Prostate gland (tissue), 2 donors: ENCODE results near the gene RPP30. TPM values are rescaled to one million over a fixed set of nuclear protein-coding genes. Genes with fewer than 3 reads are reported as not detected.

ENCODE experiments used
- DNase-seq: peaks from one replicate; pipeline ENCODE4 v3.0.0-alpha.2; 2019; ENCODE audit warnings: low spot score
- H3K27ac ChIP-seq, 2 donors: fragments of 200-600 bp; sonication (generic); 2 replicates each; pipeline ENCODE4 v1.5.1; 2017 to 2019
- H3K27me3 ChIP-seq: fragments of 200-600 bp; sonication (generic); replicated peaks from 2 replicates; pipeline ENCODE4 v1.5.1; 2019; ENCODE audit not compliant: insufficient read depth
- H3K36me3 ChIP-seq, 2 donors: fragments of 200-600 bp; sonication (generic); 1 replicate in 1 of 2; 2 replicates in 1 of 2; pipeline versions ENCODE4 v1.5.1 to v1.8.1; 2017 to 2019
- H3K4me1 ChIP-seq: fragments of 200-600 bp; sonication (generic); replicated peaks from 2 replicates; pipeline ENCODE4 v1.5.1; 2019
- H3K4me3 ChIP-seq, 2 donors: fragments of 200-600 bp; sonication (generic); 2 replicates each; pipeline ENCODE4 v1.5.1; 2017 to 2019
- H3K9me3 ChIP-seq: fragments of 200-600 bp; sonication (generic); 2 replicates; pipeline ENCODE4 v1.5.1; 2017
- CTCF ChIP-seq, 4 experiments: fragments of 200-600 bp in 2 of 4; fragments of 450-650 bp in 2 of 4; sonication (generic) in 2 of 4; IDR thresholded peaks; 1 replicate in 3 of 4; 2 replicates in 1 of 4; pipeline ENCODE4 v1.5.1; 2016 to 2019; ENCODE audit warnings: antibody characterized with exemption in 4 of 4, mild to moderate bottlenecking in 2 of 4, moderate library complexity in 2 of 4
- POLR2A ChIP-seq: fragments of 450-650 bp; IDR thresholded peaks from one replicate; pipeline ENCODE4 v1.6.1; 2016; ENCODE audit warnings: antibody characterized with exemption, mild to moderate bottlenecking
- POLR2AphosphoS5 ChIP-seq: sonication (generic); formaldehyde crosslinking; IDR thresholded peaks from one replicate; pipeline ENCODE4 v1.6.1; 2017; ENCODE audit warnings: antibody characterized with exemption
- WGBS: methylation state at CpG from one replicate; pipeline ENCODE4 v1.1.5; 2018; 5-methylcytosine and 5-hydroxymethylcytosine counted together
- intact Hi-C: fragments of 100-400 bp; cut with DNase I; formaldehyde crosslinking; loops from one replicate; pipeline ENCODE4 v1.14.2; 2022
- total RNA-seq, 2 donors: library from RNA; depleted of rRNA; stranded (reverse); fragments of >200 nt; gene quantifications; one replicate each; pipeline ENCODE4 v1.1.0, GENCODE V29; 2016

The RPP30 gene
- total RNA-seq, 2 donors from 2014 or later, result 37.1 to 43.6 TPM

DNA sequence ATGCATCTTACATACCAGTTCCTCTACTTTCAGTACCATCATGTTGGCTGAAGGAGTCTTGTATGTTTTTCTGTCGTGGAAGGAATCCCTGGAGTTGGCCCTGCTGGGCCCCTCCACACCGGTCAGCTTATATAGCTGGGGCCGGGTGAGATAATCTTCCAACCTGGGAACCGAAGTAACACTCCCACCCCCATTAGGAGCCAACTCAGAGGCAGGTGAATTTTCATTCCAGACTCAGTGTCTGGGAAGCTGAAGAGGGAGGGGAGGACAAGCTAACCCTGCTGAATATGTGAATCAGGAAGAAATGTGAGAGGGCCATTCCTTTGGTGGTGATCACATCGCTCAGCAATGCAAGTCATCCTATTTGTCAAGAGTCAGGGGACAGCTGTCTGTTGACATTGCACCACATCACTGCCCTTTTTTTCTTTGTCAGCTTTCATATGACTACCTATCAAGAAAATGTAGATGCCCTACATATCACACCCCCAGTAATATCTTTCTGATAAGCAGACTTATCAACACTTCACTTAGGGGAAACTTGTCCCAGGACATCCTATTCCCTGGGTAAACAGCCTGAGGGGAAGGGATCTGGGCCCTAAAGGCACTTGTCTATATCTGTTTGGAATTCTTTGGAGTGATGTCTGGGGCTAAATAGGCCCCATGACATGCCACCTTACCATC, 49.4 kb downstream of the RPP30 start, which contains the start of gene ANKRD1:
Gene ANKRD1 (minus strand): TSS at position 102 of the 681 bp plus-strand sequence. CDS start 60 bp downstream, at position 42.
- TF ChIP-seq POLR2A, result no peak
- TF ChIP-seq CTCF (IDR thresholded peaks at IDR 0.05), result no peak
- TF ChIP-seq POLR2AphosphoS5, result no peak
- 86% methylated on average over 5 of the region's 5 CpGs for WGBS
- no peak within 1 kb of the TSS for H3K4me3 ChIP-seq
- peaks cover 6% of the 10 kb centered on the region for H3K27me3 ChIP-seq
- no peak within 1 kb of the TSS for H3K27ac ChIP-seq
- no peaks in the 10 kb centered on the region for H3K9me3 ChIP-seq
- no peak for DNase-seq
- peaks cover 6% of the 10 kb centered on the region for H3K4me1 ChIP-seq
- H3K36me3 ChIP-seq, result no peaks in the 10 kb centered on the region
- intact Hi-C loops, result no loop called here

- Histone ChIP-seq H3K9me3 (no peaks in the 10 kb centered on the region), H3K36me3 (no peaks in the 10 kb centered on the region), H3K27me3 (peaks cover 6% of the 10 kb centered on the region), H3K27ac (no peak overlapping the region), H3K4me3 (no peak overlapping the region), H3K4me1 (peaks cover 6% of the 10 kb centered on the region)
- TF ChIP-seq CTCF (IDR thresholded peaks at IDR 0.05), result no peak
- WGBS, result 88% methylated on average over 3 of the region's 3 CpGs
- intact Hi-C loops, result no loop called here
- no peak for DNase-seq
Measured at GRCh38 chr10:90921906-90922305, 50.1 kb downstream of the RPP30 start.

GRCh38 chr10:90923111-90923731, 51.4 kb downstream of the RPP30 start:
- no peak overlapping the region for H3K4me3 ChIP-seq
- WGBS, result 83% methylated on average over 2 of the region's 2 CpGs
- no peaks in the 10 kb centered on the region for H3K36me3 ChIP-seq
- TF ChIP-seq POLR2A, result no peak
- no peak for TF ChIP-seq POLR2AphosphoS5
- no peak for TF ChIP-seq CTCF (IDR thresholded peaks at IDR 0.05)
- H3K9me3 ChIP-seq, result no peaks in the 10 kb centered on the region
- DNase-seq, result no peak
- peaks cover 6% of the 10 kb centered on the region for H3K27me3 ChIP-seq
- no peak overlapping the region for H3K27ac ChIP-seq
- intact Hi-C loops, result no loop called here
- H3K4me1 ChIP-seq, result no peaks in the 10 kb centered on the region

- WGBS, result 32% methylated on average over 3 of the region's 3 CpGs
- Histone ChIP-seq H3K4me1 (no peaks in the 10 kb centered on the region), H3K9me3 (no peaks in the 10 kb centered on the region), H3K27me3 (peaks cover 6% of the 10 kb centered on the region), H3K4me3 (no peak overlapping the region), H3K36me3 (no peaks in the 10 kb centered on the region), H3K27ac (peak overlapping the region in 1 of 2 donors; percentile 28)
- intact Hi-C loops, result no loop called here
- peak; percentile 72 for DNase-seq
- TF ChIP-seq POLR2A (no peak), CTCF (IDR thresholded peaks at IDR 0.05) (no peak), POLR2AphosphoS5 (peak; percentile 86)
Measured at GRCh38 chr10:90924552-90924951, 52.8 kb downstream of the RPP30 start.
